Type B pancreatic cell (in vitro differentiated cells): ENCODE results near the gene OR4C15. TPM values are rescaled to one million over a fixed set of nuclear protein-coding genes. Genes with fewer than 3 reads are reported as not detected.

Experiments used
- DNase-seq: peaks from one replicate; pipeline ENCODE4 v3.0.0; 2021; ENCODE audit warnings: mixed read lengths; ENCODE audit not compliant: unreplicated experiment; ENCODE audit errors: extremely low spot score
- H3K27ac Mint-ChIP-seq: 2 replicates; pipeline ENCODE4 v1.8.0; 2021; ENCODE audit warnings: mild to moderate bottlenecking, mixed read lengths
- H3K27me3 Mint-ChIP-seq: 2 replicates; pipeline ENCODE4 v1.8.0; 2021; ENCODE audit warnings: mixed read lengths
- H3K36me3 Mint-ChIP-seq: 2 replicates; pipeline ENCODE4 v1.8.0; 2021; ENCODE audit warnings: mixed read lengths
- H3K4me1 Mint-ChIP-seq: one replicate; pipeline ENCODE4 v1.8.0; 2021; ENCODE audit warnings: mixed read lengths; ENCODE audit not compliant: unreplicated experiment
- H3K4me3 Mint-ChIP-seq: 2 replicates; pipeline ENCODE4 v1.8.0; 2021; ENCODE audit warnings: mild to moderate bottlenecking, mixed read lengths
- H3K9me3 Mint-ChIP-seq: 2 replicates; pipeline ENCODE4 v1.8.0; 2021; ENCODE audit warnings: mixed read lengths
- CTCF ChIP-seq: fragments of 200-600 bp; sonication (generic); conservative IDR thresholded peaks from 2 replicates; pipeline ENCODE4 v1.5.0; 2021; ENCODE audit warnings: antibody characterized with exemption, mild to moderate bottlenecking
- long read RNA-seq: library from polyadenylated mRNA; unstranded; transcript quantifications from one replicate; pipeline ENCODE4 v2.0.0, GENCODE V29; 2020
- total RNA-seq: library from RNA; stranded (reverse); gene quantifications from 2 replicates; pipeline ENCODE4 v1.2.1, GENCODE V29; 2021; ENCODE audit warnings: low replicate concordance

The OR4C15 gene
- total RNA-seq: not detected in 2 replicates
- long read RNA-seq: 0 reads

- no peak within 1 kb of the TSS for H3K4me3 Mint-ChIP-seq
- H3K9me3 Mint-ChIP-seq: no peaks in the 10 kb centered on the region
- no peaks in the 10 kb centered on the region for H3K4me1 Mint-ChIP-seq
- H3K36me3 Mint-ChIP-seq: no peaks in the 10 kb centered on the region
- H3K27me3 Mint-ChIP-seq: no peaks in the 10 kb centered on the region
- DNase-seq: no peak
- no peak for TF ChIP-seq CTCF
- no peak within 1 kb of the TSS for H3K27ac Mint-ChIP-seq
These were observed at the start of gene OR4C15 for GRCh38 chr11:55554169-55554568. OR4C15 (plus strand) TSS chr11:55554469; CDS start chr11:55554469, 0 bp downstream.

DNA sequence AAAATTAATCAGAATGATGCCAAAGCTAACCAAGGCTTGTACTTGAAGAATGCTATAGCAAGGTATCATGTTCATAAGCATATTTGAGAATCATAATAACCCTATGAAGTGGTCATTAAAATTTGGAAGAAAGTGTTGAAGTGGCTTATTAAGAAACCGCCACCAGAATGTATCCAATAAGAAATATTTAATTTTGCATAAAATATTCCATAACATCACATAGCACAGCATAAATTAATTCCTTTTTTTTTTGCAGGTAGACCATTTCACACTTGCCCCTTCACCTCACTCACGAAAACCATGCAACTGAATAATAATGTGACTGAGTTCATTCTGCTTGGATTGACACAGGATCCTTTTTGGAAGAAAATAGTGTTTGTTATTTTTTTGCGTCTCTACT lies 17.6 kb downstream of the OR4C15 start, which contains the start of gene OR4C16:
OR4C16 (plus strand) TSS at position 301 of the 400 bp plus-strand sequence; CDS start at position 301, 0 bp downstream.
- no peaks in the 10 kb centered on the region for H3K27me3 Mint-ChIP-seq
- H3K27ac Mint-ChIP-seq: no peak within 1 kb of the TSS
- TF ChIP-seq CTCF: no peak
- no peaks in the 10 kb centered on the region for H3K9me3 Mint-ChIP-seq
- H3K4me3 Mint-ChIP-seq: no peak within 1 kb of the TSS
- H3K36me3 Mint-ChIP-seq: peaks cover 3% of the 10 kb centered on the region
- no peak for DNase-seq
- H3K4me1 Mint-ChIP-seq: no peaks in the 10 kb centered on the region

DNA sequence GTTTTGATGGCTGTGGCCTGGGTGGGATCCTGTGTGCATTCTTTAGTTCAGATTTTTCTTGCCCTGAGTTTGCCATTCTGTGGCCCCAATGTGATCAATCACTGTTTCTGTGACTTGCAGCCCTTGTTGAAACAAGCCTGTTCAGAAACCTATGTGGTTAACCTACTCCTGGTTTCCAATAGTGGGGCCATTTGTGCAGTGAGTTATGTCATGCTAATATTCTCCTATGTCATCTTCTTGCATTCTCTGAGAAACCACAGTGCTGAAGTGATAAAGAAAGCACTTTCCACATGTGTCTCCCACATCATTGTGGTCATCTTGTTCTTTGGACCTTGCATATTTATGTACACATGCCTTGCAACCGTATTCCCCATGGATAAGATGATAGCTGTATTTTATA lies 18.3 kb downstream of the OR4C15 start:
- no peaks in the 10 kb centered on the region for H3K4me1 Mint-ChIP-seq
- TF ChIP-seq CTCF: no peak
- H3K4me3 Mint-ChIP-seq: no peak overlapping the region
- no peaks in the 10 kb centered on the region for H3K9me3 Mint-ChIP-seq
- H3K27ac Mint-ChIP-seq: no peak overlapping the region
- no peaks in the 10 kb centered on the region for H3K27me3 Mint-ChIP-seq
- peaks cover 3% of the 10 kb centered on the region for H3K36me3 Mint-ChIP-seq
- no peak for DNase-seq

Other genes starting within 250 kb of the OR4C15 start
- gene OR4A16, start 211.3 kb upstream of the OR4C15 start, total RNA-seq: not detected in 2 replicates
- not detected in 2 replicates for gene OR4A15, start 186.5 kb upstream of the OR4C15 start, total RNA-seq
- not detected in 2 replicates for gene OR4C16, start 17.7 kb downstream of the OR4C15 start, total RNA-seq
- gene OR4C11, start 53.2 kb downstream of the OR4C15 start, total RNA-seq: not detected in 2 replicates
- gene OR4P4, start 80.6 kb downstream of the OR4C15 start, total RNA-seq: not detected in 2 replicates
- gene OR4S2, start 93.9 kb downstream of the OR4C15 start, total RNA-seq: not detected in 2 replicates
- gene OR4C6, start 107.7 kb downstream of the OR4C15 start, total RNA-seq: not detected in 2 replicates
- not detected in 2 replicates for gene OR5D13, start 219.0 kb downstream of the OR4C15 start, total RNA-seq
- gene OR5D14, start 241.1 kb downstream of the OR4C15 start, total RNA-seq: not detected in 2 replicates